ENCODE data around the gene PALMD. TPM values are rescaled to one million over a fixed set of nuclear protein-coding genes. Genes with fewer than 3 reads are reported as not detected.

Gene PALMD
- polyA plus RNA-seq, 3 donors from 2014 or later: not detected

DNA sequence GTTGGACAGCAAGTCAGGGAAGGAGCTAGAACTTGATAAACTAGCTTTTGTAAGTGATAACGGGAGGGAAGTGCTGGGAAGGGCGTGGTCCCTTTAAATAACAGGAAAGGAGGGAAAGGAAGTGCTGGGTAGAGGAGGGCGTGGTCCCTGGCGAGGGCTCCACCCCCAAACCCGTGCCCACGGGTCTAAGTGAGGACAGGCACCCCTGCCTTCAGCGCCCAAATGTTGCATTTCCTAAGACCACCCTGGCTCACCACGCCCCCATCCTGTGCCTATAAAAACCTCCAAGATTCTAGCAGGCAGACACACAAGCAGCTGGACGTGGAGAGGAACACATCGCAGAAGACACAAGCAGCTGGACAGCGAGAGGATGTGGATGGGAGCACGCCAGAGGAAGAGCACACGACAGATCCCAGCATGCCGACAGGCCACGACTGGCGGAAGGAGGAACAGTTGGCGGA lies 58.5 kb downstream of the PALMD start:
- Mint-ChIP-seq H3K27ac (no peak overlapping the region), H3K9me3 (no peaks in the 10 kb centered on the region), H3K27me3 (ENCODE audit: low read depth in 3 of 3) (peaks cover 0 to 7% (median 3%) of the 10 kb centered on the region in 3 donors), H3K36me3 (no peaks in the 10 kb centered on the region), H3K4me1 (peaks cover 5 to 8% of the 10 kb centered on the region in 2 donors), H3K4me3 (no peak overlapping the region)
- no peak for DNase-seq

DNA sequence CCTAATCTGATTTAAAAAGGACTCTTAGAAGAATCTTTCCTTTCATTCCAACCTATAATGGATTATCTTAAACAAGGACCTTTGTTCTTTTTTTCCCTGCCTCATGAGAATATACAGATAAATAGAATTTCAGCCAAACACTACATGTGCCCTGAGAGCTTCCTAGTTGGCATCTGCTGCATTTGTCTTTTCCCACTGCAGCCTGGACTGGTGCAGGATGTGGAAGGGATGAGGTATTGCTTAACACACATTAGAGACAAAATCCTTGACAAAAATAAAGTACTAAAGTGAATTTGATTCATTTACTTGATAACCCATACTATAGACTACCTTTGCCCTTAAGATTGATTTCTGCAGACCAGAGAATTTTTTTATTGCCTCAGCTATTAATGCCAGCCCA lies 59.5 kb downstream of the PALMD start:
- peaks cover 5 to 8% of the 10 kb centered on the region in 2 donors for H3K4me1 Mint-ChIP-seq
- H3K27me3 Mint-ChIP-seq (ENCODE audit: low read depth in 3 of 3): peaks cover 0 to 5% (median 3%) of the 10 kb centered on the region in 3 donors
- no peak overlapping the region for H3K27ac Mint-ChIP-seq
- H3K36me3 Mint-ChIP-seq: no peaks in the 10 kb centered on the region
- H3K9me3 Mint-ChIP-seq: no peaks in the 10 kb centered on the region
- H3K4me3 Mint-ChIP-seq: no peak overlapping the region
- no peak for DNase-seq

DNA sequence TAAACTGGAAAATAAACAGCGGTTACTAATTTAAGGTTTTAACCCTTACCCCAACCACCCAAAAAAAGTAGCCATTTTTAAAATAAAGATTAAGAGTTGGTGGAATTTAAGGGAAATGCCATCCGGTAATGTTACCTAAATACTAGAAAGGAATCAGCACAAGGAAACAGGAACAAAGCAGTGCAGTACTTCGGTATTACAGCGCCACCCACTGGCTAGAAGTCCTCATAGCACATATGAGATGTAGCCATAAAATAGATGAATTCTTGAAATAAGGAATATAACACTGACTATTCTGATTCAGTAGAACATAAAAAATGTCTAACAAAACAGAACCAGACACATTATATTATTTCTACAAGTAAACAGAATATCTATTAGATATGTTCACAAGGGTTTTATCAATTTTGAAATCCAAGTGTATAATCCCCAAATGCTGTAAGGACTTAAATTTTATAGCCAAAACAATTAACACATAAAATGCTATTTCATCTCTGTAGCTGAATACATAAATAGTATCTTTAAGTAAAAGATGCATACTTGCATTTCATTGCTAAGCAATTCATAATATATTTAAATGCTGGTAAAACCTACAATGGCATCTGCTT lies 61.7 kb downstream of the PALMD start:
- no peaks in the 10 kb centered on the region for H3K36me3 Mint-ChIP-seq
- peaks cover 5 to 8% of the 10 kb centered on the region in 2 donors for H3K4me1 Mint-ChIP-seq
- H3K27me3 Mint-ChIP-seq (ENCODE audit: low read depth in 3 of 3): peaks cover 0 to 3% (median 2%) of the 10 kb centered on the region in 3 donors
- no peak overlapping the region for H3K27ac Mint-ChIP-seq
- peak in 2 of 3 donors; percentile 8 to 17 for DNase-seq
- H3K9me3 Mint-ChIP-seq: no peaks in the 10 kb centered on the region
- H3K4me3 Mint-ChIP-seq: no peak overlapping the region

DNA sequence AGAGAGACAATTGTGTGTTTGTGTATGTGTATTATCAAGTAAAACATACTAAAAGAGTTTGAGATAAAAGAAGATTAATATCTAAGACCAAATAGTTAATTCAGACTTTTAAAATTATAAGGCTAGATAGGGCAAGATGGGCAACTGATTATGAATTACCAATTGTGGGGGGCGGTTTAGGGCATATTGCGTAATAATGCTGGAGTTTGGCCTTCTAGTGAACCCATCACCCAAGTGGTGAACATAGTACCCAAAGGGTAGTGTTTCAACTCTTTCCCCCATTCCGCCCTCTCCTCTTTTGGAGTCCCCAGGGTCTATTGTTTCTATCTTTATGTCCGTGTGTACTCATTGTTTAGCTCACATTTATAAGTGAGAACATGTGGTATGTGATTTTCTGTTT lies 65.1 kb downstream of the PALMD start:
- Mint-ChIP-seq H3K4me1 (no peaks in the 10 kb centered on the region), H3K4me3 (no peak overlapping the region), H3K36me3 (peaks cover 0 to 4% (median 0%) of the 10 kb centered on the region in 3 donors), H3K27ac (no peak overlapping the region), H3K27me3 (ENCODE audit: low read depth in 3 of 3) (no peaks in the 10 kb centered on the region), H3K9me3 (no peaks in the 10 kb centered on the region)
- DNase-seq: no peak

DNA sequence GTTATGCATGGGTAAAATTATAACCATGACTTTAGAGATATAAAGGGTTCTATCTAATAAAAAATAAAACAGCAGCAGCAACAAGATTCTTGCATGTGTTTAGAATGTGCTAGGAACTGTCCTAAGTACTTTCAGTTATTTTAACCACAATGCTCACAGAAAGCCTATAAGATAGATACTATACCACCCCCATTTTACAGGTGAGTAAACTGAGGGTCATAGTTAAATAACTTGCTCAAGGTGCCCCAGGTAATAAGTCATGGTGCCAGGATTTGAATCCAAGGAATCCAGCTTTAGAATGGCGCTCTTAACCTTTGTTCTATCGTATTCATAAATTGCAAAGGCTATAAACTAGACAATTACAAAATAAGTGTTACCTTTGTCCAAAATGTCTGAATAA lies 67.1 kb downstream of the PALMD start:
- no peak overlapping the region for H3K27ac Mint-ChIP-seq

DNA sequence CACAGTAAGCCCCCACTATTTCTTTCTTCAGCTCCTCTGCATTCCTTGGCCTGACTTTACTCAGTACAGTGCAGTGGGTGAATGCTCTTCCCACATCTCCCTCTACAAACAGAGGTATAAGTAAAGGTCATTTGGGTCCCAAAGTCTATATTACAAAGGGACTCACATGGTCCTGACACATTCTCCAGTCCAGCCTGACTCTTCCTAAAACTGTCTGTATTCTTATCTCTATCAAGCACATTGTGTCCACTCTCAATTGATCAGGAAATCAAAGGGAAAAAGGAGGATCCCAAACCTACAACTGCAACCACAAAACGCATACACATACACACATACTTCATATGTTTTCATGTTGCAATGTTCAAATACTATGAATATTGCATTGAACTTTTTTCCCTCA lies 71.1 kb downstream of the PALMD start:
- Mint-ChIP-seq H3K4me3 (no peak overlapping the region), H3K27me3 (ENCODE audit: low read depth in 3 of 3) (no peaks in the 10 kb centered on the region), H3K36me3 (peaks cover 0 to 9% (median 0%) of the 10 kb centered on the region in 3 donors), H3K27ac (no peak overlapping the region), H3K9me3 (no peaks in the 10 kb centered on the region), H3K4me1 (no peaks in the 10 kb centered on the region)
- DNase-seq: no peak

More for the DNA sequence above, 67.1 kb downstream of the PALMD start:
- no peak overlapping the region for H3K4me3 Mint-ChIP-seq
- H3K36me3 Mint-ChIP-seq: peaks cover 0 to 9% (median 0%) of the 10 kb centered on the region in 3 donors
- no peaks in the 10 kb centered on the region for H3K4me1 Mint-ChIP-seq
- H3K27me3 Mint-ChIP-seq (ENCODE audit: low read depth in 3 of 3): no peaks in the 10 kb centered on the region
- no peaks in the 10 kb centered on the region for H3K9me3 Mint-ChIP-seq
- no peak for DNase-seq

DNA sequence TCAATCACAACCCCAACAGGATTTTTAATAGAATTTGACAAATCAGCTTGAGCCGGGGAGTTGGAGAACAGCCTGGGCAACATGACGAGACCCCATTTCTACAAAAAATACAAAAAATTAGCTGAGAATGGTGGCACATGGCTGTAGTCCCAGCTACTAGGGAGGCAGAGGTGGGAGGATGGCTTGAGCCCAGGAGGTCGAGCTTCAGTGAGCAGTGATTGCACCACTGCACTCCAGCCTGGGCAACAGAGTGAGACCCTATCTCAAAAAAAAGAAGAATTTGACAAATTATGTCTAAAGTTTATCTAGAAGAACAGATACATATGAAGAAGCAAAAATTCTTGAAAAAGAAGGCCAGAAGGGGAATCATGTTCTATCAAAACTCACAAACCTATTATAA lies 77.3 kb downstream of the PALMD start:
- H3K4me1 Mint-ChIP-seq: no peaks in the 10 kb centered on the region
- no peaks in the 10 kb centered on the region for H3K9me3 Mint-ChIP-seq
- no peaks in the 10 kb centered on the region for H3K36me3 Mint-ChIP-seq
- H3K4me3 Mint-ChIP-seq: no peak overlapping the region
- peaks cover 0 to 4% (median 2%) of the 10 kb centered on the region in 3 donors for H3K27me3 Mint-ChIP-seq (ENCODE audit: low read depth in 3 of 3)
- H3K27ac Mint-ChIP-seq: no peak overlapping the region
- DNase-seq: no peak

DNA sequence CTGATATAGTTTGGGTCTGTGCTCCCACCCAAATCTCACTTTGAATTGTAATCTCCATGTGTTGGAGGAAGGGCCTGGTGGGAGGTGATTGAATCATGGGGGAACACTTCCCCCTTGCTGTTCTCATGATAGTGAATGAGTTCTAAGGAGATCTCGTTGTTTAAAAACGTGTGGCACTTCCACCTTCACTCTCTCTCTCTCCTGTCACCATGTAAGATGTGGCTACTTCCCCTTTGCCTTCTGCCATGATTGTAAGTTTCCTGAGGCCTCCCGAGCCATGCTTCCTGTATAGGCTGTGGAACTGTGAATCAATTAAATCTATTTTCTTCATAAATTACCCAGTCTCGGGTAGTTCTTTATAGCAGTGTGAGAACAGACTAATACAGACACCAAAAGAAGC lies 80.1 kb downstream of the PALMD start:
- H3K27ac Mint-ChIP-seq: no peak overlapping the region
- H3K4me1 Mint-ChIP-seq: no peaks in the 10 kb centered on the region
- DNase-seq: no peak
- H3K4me3 Mint-ChIP-seq: no peak overlapping the region
- H3K27me3 Mint-ChIP-seq (ENCODE audit: low read depth in 3 of 3): peaks cover 0 to 4% (median 2%) of the 10 kb centered on the region in 3 donors
- H3K9me3 Mint-ChIP-seq: no peaks in the 10 kb centered on the region
- H3K36me3 Mint-ChIP-seq: no peaks in the 10 kb centered on the region

DNA sequence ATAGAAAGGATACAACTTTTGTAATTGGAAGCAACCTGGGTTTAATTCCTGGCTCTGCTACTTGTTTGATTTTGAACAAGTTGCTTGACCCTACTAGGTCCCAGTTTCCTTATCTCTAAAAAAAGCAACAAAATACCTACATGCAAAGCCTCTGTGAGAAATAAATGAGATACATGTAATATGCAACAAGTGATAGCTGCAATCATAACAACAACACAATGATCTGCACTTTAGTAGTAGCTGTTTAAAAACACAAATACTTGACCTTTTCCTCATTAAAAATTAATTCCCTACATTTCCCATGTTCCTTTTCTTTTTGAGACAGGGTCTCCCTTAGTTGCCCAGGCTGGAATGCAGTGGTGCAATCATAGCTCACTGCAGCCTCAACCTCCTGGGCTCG lies 80.5 kb downstream of the PALMD start:
- Mint-ChIP-seq H3K36me3 (no peaks in the 10 kb centered on the region), H3K9me3 (no peaks in the 10 kb centered on the region), H3K4me1 (no peaks in the 10 kb centered on the region), H3K27ac (no peak overlapping the region), H3K4me3 (no peak overlapping the region), H3K27me3 (ENCODE audit: low read depth in 3 of 3) (peaks cover 0 to 4% (median 2%) of the 10 kb centered on the region in 3 donors)
- no peak for DNase-seq

- H3K27ac Mint-ChIP-seq: no peak overlapping the region
- H3K9me3 Mint-ChIP-seq: no peaks in the 10 kb centered on the region
- H3K27me3 Mint-ChIP-seq (ENCODE audit: low read depth in 3 of 3): peaks cover 0 to 4% (median 2%) of the 10 kb centered on the region in 3 donors
- no peaks in the 10 kb centered on the region for H3K4me1 Mint-ChIP-seq
- no peak for DNase-seq
- no peak overlapping the region for H3K4me3 Mint-ChIP-seq
- no peaks in the 10 kb centered on the region for H3K36me3 Mint-ChIP-seq
Observed at GRCh38 chr1:99726818-99727217, 80.9 kb downstream of the PALMD start.

- Mint-ChIP-seq H3K9me3 (no peaks in the 10 kb centered on the region), H3K36me3 (no peaks in the 10 kb centered on the region), H3K27ac (no peak overlapping the region), H3K4me3 (no peak overlapping the region), H3K4me1 (no peaks in the 10 kb centered on the region), H3K27me3 (ENCODE audit: low read depth in 3 of 3) (peaks cover 0 to 7% (median 2%) of the 10 kb centered on the region in 3 donors)
- no peak for DNase-seq
Observed at GRCh38 chr1:99727575-99728185, 81.8 kb downstream of the PALMD start.

DNA sequence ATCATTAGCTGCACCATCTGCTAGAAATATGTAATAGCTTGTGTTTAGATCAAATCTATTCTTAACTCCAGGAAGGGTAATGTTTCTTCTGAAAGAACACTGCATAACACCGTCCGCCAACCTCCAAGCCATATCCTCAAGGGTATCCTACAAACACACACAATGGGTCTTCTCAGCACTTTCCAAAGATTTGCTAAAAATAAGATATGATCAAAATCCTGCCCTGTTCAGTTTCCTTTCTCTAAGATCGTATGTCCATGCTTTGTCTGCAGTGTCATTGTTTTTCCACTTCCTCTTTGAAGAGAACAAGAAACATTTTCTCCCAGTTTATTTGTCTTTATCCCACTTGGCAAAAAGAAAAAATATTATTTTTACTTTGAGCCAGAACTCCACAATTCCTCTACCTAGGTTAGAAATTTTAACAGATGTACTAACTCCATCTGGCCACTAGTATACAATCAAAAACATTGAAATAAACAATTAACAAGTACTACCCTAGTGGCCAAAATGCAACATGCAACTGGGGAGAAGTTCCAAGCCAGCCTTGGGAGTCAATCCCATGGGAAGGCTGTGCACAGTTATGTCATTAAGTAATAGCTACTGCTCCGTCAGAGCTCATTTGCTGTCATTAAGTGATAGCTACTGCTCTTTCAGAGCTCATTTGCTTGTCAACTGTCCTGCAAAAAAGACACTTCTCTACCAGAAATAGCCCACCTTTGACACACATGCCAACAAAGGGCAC lies 82.8 kb downstream of the PALMD start:
- no peaks in the 10 kb centered on the region for H3K4me1 Mint-ChIP-seq
- no peaks in the 10 kb centered on the region for H3K9me3 Mint-ChIP-seq
- peaks cover 0 to 6% (median 0%) of the 10 kb centered on the region in 3 donors for H3K27me3 Mint-ChIP-seq (ENCODE audit: low read depth in 3 of 3)
- no peak overlapping the region for H3K27ac Mint-ChIP-seq
- peaks cover 0 to 3% (median 0%) of the 10 kb centered on the region in 3 donors for H3K36me3 Mint-ChIP-seq
- H3K4me3 Mint-ChIP-seq: no peak overlapping the region
- no peak for DNase-seq

DNA sequence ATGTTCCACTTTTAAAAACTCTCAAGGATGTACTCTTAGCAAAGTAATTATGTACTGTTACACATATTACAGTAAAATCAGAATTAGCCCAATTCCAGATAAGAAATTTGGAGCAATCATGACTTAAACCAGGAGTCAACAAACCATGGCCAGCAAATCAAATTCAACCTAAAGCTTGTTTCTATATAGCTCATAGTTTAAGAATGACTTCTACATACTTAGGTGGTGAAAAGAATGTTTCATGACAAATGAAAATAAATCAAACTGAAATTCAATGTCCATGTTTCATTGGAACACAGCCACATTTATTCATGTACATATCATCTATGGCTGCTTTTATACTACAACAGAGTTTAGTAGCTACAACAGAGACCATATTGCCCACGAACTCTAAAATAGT lies 85.5 kb downstream of the PALMD start:
- Mint-ChIP-seq H3K27ac (no peak overlapping the region), H3K9me3 (no peaks in the 10 kb centered on the region), H3K4me3 (no peak overlapping the region), H3K27me3 (ENCODE audit: low read depth in 3 of 3) (peaks cover 0 to 4% (median 0%) of the 10 kb centered on the region in 3 donors), H3K36me3 (peaks cover 0 to 3% (median 0%) of the 10 kb centered on the region in 3 donors), H3K4me1 (no peaks in the 10 kb centered on the region)
- DNase-seq: no peak

DNA sequence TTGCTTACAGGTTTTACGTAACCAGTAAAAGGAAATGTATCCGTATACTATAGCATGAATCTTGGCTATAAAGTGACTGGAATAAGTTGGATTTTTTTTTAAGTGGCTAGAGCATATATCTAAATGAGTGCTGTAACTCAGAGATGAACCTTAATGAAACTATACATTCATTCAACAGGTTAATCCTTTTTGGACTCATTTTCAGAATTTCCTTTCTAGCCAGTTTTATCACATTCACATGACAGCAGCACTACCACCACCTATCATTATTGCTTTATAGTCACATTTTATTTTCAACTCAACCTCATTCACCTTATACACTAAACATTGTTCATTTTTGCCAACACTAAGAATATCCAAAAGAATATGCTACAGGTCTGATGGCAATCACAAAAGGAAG lies 89.9 kb downstream of the PALMD start:
- peaks cover 0 to 2% (median 1%) of the 10 kb centered on the region in 3 donors for H3K27me3 Mint-ChIP-seq (ENCODE audit: low read depth in 3 of 3)
- no peak for DNase-seq
- H3K9me3 Mint-ChIP-seq: no peaks in the 10 kb centered on the region
- H3K36me3 Mint-ChIP-seq: peaks cover 0 to 4% (median 3%) of the 10 kb centered on the region in 3 donors
- no peaks in the 10 kb centered on the region for H3K4me1 Mint-ChIP-seq
- H3K27ac Mint-ChIP-seq: no peak overlapping the region
- no peak overlapping the region for H3K4me3 Mint-ChIP-seq

All from immature natural killer cell (primary cell).